Thoracic aorta (tissue), 2 donors: ENCODE data around the gene AOAH. TPM values are rescaled to one million over a fixed set of nuclear protein-coding genes. Genes with fewer than 3 reads are reported as not detected.

ENCODE experiments used
- ATAC-seq: fragments of 150-250 bp; one replicate; pipeline ENCODE4 v1.8.0; 2017; ENCODE audit warnings: low read depth; ENCODE audit not compliant: insufficient number of reproducible peaks, low FRiP score
- DNase-seq: peaks from one replicate; pipeline ENCODE4 v3.0.0-alpha.2; 2020; ENCODE audit warnings: low spot score
- H3K27ac ChIP-seq, 2 donors: fragments of 200-600 bp; sonication (generic); 1 replicate in 1 of 2; 2 replicates in 1 of 2; pipeline ENCODE4 v1.5.1; 2016; ENCODE audit warnings: mild to moderate bottlenecking in 2 of 2, moderate library complexity in 2 of 2
- H3K27me3 ChIP-seq: fragments of 200-600 bp; sonication (generic); replicated peaks from 2 replicates; pipeline ENCODE4 v1.6.0; 2016; ENCODE audit warnings: mild to moderate bottlenecking; ENCODE audit not compliant: insufficient read depth
- H3K36me3 ChIP-seq: fragments of 200-600 bp; sonication (generic); one replicate; pipeline ENCODE4 v1.5.1; 2016
- H3K4me1 ChIP-seq, 2 donors: fragments of 200-600 bp; sonication (generic); 1 replicate in 1 of 2; 2 replicates in 1 of 2; pipeline versions ENCODE4 v1.5.1 to v1.6.0; 2016; ENCODE audit warnings: low read depth in 2 of 2, mild to moderate bottlenecking in 1 of 2; ENCODE audit not compliant: control insufficient read depth in 1 of 2
- H3K4me3 ChIP-seq: fragments of 200-600 bp; sonication (generic); 2 replicates; pipeline ENCODE4 v1.5.1; 2016; ENCODE audit warnings: mild to moderate bottlenecking
- H3K9me3 ChIP-seq: fragments of 200-600 bp; sonication (generic); 2 replicates; pipeline ENCODE4 v1.5.1; 2016
- CTCF ChIP-seq: fragments of 200-600 bp; sonication (generic); IDR thresholded peaks from one replicate; pipeline ENCODE4 v1.5.1; 2019; ENCODE audit warnings: antibody characterized with exemption
- total RNA-seq, 2 donors: library from RNA; depleted of rRNA; stranded (reverse); fragments of >200 nt; gene quantifications; one replicate each; pipeline versions ENCODE4 v1.1.0 to v1.2.3, GENCODE V29; 2016

AOAH gene
- total RNA-seq, 2 donors from 2014 or later: 20.2 to 22.6 TPM

GRCh38 chr7:36658335-36659171, 65.7 kb downstream of the AOAH start:
- H3K4me3 ChIP-seq: no peak overlapping the region
- no peak overlapping the region for H3K27ac ChIP-seq
- no peaks in the 10 kb centered on the region for H3K36me3 ChIP-seq
- H3K4me1 ChIP-seq: no peaks in the 10 kb centered on the region
- H3K9me3 ChIP-seq: no peaks in the 10 kb centered on the region
- ATAC-seq (no peak), DNase-seq (no peak)
- no peak for TF ChIP-seq CTCF
- no peaks in the 10 kb centered on the region for H3K27me3 ChIP-seq

GRCh38 chr7:36657036-36657660, 67.1 kb downstream of the AOAH start:
- no peaks in the 10 kb centered on the region for H3K4me1 ChIP-seq
- TF ChIP-seq CTCF: no peak
- H3K4me3 ChIP-seq: no peak overlapping the region
- H3K27ac ChIP-seq: no peak overlapping the region
- H3K9me3 ChIP-seq: no peaks in the 10 kb centered on the region
- H3K36me3 ChIP-seq: no peaks in the 10 kb centered on the region
- no peaks in the 10 kb centered on the region for H3K27me3 ChIP-seq
- DNase-seq: no peak
- ATAC-seq: no peak

GRCh38 chr7:36654436-36654835, 69.9 kb downstream of the AOAH start:
- Histone ChIP-seq H3K27ac (no peak overlapping the region), H3K4me3 (no peak overlapping the region), H3K9me3 (no peaks in the 10 kb centered on the region), H3K4me1 (no peaks in the 10 kb centered on the region), H3K36me3 (no peaks in the 10 kb centered on the region), H3K27me3 (no peaks in the 10 kb centered on the region)
- no peak for ATAC-seq
- no peak for DNase-seq
- TF ChIP-seq CTCF: no peak

GRCh38 chr7:36653663-36654355, 70.5 kb downstream of the AOAH start:
- Histone ChIP-seq H3K27ac (no peak overlapping the region), H3K4me3 (no peak overlapping the region), H3K27me3 (no peaks in the 10 kb centered on the region), H3K4me1 (no peaks in the 10 kb centered on the region), H3K9me3 (no peaks in the 10 kb centered on the region), H3K36me3 (no peaks in the 10 kb centered on the region)
- TF ChIP-seq CTCF: no peak
- ATAC-seq (no peak), DNase-seq (no peak)

GRCh38 chr7:36653008-36653662, 71.2 kb downstream of the AOAH start:
- TF ChIP-seq CTCF: no peak
- DNase-seq: no peak
- H3K27me3 ChIP-seq: no peaks in the 10 kb centered on the region
- H3K4me1 ChIP-seq: no peaks in the 10 kb centered on the region
- no peak overlapping the region for H3K4me3 ChIP-seq
- ATAC-seq: no peak
- H3K27ac ChIP-seq: no peak overlapping the region
- H3K36me3 ChIP-seq: no peaks in the 10 kb centered on the region
- H3K9me3 ChIP-seq: no peaks in the 10 kb centered on the region
